IPS-NIHi11 (cell line): ENCODE measurements around the gene OSBPL2.

Source experiments
- DNase-seq: peaks from one replicate; pipeline ENCODE4 v3.0.0; 2012; ENCODE audit warnings: mixed read lengths, low spot score

The OSBPL2 gene

GRCh38 chr20:62235777-62236157 is 2.6 kb upstream of the OSBPL2 start:
- no peak for DNase-seq

- no peak for DNase-seq
Observed at GRCh38 chr20:62236200-62236599, 2.1 kb upstream of the OSBPL2 start.

- DNase-seq, result peak; percentile 77
Observed at GRCh38 chr20:62236766-62237513, 1.4 kb upstream of the OSBPL2 start.

DNA sequence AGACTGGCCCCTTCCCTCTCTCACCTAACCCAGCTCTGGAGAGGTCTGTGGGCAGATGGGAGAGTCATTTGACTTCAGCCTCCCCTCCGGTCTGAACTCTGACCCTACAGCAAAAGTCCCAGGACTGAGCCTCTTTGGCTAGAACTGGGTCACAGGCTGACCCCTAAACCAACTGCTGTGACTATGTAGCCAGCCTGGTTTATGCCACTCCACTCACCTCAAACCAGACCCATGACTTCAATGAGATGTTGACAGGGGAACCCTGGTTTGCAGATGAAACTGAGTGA is 864 bp upstream of the OSBPL2 start:
- no peak for DNase-seq

GRCh38 chr20:62238569-62239277 is 402 bp downstream of the OSBPL2 start:
- DNase-seq, result no peak

DNA sequence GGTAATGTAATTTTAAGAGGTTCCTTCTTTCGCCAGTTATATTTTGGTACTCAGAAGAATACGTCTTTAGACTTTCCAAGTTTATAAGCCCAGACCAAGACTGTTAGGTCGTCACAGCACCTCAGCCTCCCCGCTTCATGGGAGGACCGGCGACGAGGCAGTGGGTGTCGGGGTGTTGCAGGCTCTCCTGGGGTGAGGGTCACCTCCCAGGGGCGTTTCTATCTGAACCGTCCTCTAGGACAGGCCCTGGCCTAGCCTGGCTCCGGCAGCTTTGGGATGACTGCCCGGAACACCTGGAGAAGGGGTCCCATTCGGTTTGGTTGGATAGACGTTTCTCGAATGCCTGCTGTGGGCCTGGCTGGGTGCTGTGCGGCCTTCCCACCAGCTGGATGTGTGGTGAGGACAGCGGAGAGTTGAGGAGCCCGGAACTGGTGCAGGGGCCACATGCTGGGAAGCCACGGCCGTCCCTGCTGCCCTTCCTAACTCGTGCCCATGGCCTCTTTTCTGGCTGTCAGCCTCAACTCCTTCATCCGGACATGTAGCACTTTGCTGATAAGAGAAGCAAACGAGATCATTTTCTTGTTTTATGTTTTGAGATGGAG is 1.1 kb downstream of the OSBPL2 start:
- DNase-seq, result no peak

- no peak for DNase-seq
Observed at GRCh38 chr20:62240020-62240685, 1.8 kb downstream of the OSBPL2 start.

GRCh38 chr20:62241506-62241905 is 3.2 kb downstream of the OSBPL2 start:
- no peak for DNase-seq

GRCh38 chr20:62242176-62242575 is 3.9 kb downstream of the OSBPL2 start:
- DNase-seq, result no peak

- DNase-seq, result no peak
Observed at GRCh38 chr20:62243106-62243505, 4.8 kb downstream of the OSBPL2 start.

- no peak for DNase-seq
Observed at GRCh38 chr20:62243906-62244515, 5.7 kb downstream of the OSBPL2 start.

- DNase-seq, result no peak
Observed at GRCh38 chr20:62244644-62245108, 6.4 kb downstream of the OSBPL2 start.

DNA sequence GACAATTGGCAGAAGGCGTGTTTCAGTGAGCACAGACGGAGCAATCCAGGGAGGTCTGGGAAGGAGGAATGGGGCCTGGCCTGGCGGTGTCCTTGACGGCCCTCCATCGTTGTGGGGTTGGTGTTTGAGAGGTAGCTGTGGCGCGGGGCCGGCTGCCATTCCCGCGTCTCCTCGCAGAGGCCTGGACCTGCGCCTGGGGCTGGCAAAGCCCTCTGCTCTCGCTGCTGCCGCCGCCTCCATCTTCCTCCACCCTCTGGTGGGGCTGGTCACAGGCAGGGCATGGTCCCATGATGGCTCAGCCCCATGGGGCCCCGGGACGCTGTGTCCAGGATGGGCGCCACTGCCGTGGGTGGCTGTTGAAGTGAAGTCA is 7.6 kb downstream of the OSBPL2 start:
- no peak for DNase-seq

DNA sequence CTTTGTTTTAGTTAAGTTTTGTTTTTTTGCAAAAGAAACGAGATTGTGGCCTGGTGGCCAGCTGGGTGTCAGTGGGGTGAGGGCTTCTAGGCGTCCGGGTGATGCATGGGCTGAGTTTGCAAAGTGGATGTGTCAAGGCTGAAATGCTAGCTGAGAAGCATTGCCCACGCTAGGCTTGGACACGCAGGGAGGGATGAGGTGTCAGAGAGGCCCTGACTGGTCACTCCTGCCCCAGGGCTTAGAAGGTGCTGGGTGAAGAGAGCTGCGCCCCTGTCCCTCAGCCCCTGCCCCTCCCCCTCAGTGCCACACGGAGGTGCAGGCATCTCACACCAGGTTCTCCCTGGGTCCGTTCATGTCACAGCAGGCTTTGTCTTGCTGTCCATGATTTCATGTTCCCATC is 8.1 kb downstream of the OSBPL2 start:
- DNase-seq, result no peak

DNA sequence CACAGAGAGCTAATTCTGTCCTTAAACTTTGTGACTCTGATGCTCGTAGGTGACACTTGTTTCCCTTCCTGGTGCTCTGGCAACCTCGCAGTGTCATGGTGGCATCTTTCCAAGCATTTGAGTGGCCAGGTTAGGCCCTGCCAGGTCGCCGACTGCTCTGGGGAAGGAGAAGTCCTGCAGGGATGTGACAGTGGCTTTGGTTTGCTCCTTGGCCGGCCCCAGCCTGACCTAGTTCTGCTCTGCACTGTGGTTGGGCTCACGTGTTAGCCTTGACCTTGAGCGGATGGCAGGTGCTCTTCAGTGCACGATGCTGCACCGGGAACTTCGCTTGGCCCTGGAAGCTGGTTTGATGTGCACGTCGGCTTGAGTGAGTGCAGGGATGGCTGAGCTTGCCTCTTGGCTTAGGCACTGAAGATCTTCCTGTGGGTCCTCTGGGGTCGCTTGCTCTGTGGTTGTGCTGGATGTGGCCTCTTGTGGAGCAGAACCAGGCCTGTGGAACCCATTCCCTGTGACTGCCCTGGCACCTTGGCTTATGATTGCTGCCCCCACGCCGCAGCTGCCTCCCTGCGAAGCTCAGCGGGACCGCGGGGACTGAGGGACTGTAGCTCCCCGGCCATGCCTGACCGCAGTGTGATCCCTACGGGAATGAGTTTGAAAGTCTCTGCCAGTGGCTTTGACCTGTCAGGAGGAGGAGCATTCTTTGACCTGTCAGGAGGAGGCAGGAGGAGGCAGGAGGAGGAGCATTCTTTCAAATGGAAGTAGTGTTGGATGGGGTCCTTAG is 8.7 kb downstream of the OSBPL2 start:
- DNase-seq, result no peak

DNA sequence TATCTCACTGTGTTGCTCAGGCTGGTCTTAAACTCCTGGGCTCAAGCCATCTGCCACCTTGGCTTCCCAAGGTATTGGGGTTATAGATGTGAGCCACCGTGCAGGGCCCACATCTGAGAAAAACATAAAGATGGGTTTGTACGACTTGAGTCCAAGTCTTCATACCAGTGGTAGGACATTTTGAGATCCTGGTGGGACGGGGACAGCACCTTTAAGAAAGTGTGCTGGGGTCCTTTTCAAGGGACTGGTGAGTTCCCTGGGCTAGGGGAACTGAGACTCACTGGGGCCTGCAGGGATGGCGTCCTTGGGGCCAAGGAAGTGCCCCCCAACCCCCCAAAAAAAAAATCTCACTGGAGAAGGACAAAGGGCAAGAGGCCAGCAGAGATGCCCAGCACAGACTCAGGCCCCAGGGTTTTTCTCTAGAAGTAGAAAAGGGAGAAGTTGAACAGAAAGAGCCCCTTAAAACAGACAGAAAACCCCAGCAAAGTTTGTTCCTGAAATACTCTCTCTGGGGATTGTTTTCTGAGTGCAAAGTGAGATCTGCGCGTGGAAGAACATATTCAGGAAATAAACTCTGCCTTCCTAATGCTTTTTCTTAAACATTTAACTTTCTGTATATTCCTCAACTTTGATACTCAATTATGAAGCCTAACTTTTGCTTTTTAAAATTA is 10.7 kb downstream of the OSBPL2 start:
- no peak for DNase-seq

GRCh38 chr20:62252342-62252966 is 14.1 kb downstream of the OSBPL2 start:
- DNase-seq, result no peak

- DNase-seq, result no peak
Observed at GRCh38 chr20:62253398-62253797, 15.1 kb downstream of the OSBPL2 start.

DNA sequence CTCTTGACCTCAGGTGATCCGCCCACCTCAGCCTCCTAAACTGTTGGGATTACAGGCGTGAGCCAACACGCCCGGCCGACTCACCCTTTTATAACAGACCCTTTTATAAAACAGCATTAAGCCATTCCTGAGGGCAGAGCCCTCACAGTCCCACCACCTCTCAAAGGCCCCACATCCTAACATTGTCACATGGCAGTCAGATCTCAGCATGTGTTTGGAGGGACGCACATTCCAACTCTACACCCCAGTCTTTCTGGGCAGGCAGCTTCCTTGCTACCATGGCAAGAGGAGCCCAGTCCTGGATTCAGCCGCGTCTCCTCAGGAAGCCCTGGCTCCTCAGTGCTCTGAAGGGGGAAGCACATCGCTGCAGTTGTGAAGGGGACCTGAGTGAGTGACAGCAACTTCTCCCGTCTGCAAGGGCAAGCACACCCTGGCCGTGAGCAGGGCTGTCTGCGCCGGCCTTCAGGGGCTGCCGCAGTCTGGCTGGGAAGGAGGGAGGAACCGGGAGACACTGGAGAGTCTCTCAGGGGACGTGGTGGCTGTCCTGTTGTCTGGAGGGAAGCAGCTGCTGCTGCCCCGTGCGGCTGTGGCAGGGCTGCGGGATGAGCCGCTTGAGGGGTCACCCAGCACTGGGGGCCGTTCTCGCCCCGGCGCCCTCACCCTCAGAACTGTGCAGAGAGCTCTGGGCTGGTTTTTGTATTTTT is 15.9 kb downstream of the OSBPL2 start:
- no peak for DNase-seq

GRCh38 chr20:62255976-62256375 is 17.7 kb downstream of the OSBPL2 start:
- DNase-seq, result no peak
